Measurements from ENCODE around the gene NAA11.
"Not testable (repeated sequence)": the region's sequence is repeated elsewhere in the genome, so short reads cannot be mapped to it uniquely, and the experiment has no call there.

NAA11 gene

DNA sequence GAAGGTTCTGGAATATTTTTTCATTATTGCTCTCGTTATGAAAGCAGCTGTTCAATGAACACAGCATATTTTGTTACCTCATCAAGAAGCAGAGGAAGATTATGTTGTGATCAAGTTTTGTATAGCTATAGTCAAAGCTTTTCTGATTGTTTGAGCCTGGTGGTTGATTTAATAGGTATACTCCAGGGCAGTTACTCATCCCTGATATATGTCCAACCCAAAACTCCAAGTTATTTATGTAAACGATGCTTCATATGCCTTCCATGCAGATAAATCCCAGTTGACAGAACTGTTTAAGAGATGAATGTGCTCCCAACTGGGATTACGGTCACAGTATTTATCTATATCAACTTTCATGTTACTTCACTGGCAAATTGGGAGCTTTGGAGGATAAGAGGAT is 19.1 kb downstream of the NAA11 start:
- no peak for DNase-seq

DNA sequence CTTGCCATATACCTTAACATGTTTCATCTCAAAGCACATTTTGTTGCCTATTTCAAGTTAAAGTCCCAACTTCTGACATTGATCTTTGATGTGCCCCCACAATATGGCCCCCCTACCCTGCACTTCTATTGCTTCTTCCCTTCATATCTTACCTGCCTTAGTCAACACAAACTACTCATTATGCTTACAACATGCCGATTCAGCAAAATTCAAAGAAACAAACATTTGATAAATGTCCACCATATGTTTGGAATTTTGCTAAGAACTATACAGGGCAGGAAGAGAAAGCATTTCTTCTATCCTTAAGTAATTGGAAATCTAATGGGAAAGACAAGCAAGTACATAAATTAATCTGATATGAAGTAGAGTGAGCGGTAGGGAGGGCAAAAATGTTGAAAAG is 25.6 kb downstream of the NAA11 start:
- no peak for DNase-seq

DNA sequence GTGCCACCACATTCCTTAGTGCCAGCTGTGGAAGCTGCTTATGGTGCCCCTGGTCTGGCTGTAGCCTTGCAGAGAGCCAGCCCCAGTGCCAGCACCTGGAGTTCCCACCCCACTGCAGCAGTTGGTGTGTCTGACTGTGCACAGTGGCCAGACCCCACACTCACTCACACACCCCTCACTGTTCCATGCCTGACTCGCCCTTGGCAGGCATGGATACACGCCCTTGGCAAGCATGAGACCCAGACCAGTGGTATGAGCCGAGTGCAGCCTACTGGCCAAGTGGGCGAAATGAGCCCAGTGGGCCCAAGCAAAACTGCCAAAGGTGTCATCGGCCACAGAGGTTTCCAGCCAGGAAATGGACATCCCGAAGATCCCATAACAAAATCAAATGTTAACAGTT is 27.4 kb downstream of the NAA11 start:
- no peak for DNase-seq

DNA sequence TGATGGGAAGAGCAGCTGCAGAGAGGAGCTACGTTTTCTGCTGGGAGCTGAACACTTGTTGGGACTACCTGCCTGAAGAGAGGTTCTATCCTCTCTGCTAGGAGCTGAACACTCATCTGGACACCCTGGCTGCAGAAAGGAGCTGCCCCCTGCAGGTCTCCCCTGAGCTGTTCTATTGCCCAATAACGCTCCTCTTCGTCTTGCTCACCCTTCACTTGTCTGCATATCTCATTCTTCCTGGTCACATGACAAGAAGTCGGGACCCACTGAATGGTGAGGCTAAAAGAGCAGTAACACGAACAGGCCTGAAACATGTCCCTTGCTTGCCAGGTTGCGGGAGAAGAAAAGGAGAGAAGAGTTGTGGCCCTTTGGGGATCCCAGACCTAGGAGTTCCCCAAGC is 27.8 kb downstream of the NAA11 start:
- no peak for DNase-seq

DNA sequence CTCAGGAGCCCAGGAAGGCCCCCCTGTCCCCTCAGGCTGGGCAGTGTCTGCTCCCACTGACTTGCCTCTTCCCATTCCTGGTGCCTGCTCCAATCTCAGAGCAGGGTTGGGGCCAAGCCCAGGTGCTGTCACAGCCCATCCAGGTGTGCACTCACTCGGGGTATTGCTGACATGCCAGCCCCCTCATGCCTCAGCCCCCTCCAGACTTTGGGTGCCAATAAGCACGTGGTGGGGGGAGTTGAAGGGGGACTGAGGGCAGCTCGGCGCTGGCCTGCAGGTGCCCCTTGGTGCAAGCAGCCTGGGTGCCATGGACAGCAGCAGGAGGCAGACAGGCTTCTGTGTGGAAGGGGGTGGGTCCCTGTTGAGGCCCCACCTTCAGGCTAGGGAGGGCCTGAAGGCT is 28.4 kb downstream of the NAA11 start:
- no peak for DNase-seq

DNA sequence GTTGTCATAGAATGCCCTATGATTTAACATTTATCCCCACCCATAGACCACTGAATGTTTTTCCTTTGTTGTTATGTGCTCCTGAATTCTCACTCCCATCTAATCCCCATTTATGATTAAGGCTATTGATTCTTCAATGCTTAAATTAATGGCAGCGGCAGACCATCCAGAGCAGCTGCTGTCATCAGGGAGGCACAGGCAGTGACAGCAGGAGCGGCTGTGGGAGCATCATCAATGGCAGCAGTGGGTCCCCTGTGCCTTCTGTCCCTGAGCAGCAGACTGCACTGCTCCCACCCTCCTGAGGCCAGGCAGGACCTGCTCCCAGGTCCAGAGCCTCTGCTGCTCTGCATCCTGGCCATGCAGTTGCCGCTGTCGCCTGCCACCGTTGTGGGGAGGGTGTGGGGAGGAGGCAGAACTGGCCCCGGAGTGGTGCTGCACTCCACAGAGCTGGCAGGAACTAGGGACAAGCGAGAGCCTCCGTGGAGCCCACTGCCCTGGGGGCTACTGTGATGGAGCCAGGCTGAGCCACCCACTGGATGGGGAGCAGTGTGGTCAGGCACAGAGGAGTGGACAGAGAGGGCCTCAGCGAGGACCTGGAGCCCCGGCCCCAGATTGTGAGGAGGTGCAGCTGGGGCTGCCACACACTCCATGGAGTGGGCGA is 29.0 kb downstream of the NAA11 start:
- DNase-seq: no peak

DNA sequence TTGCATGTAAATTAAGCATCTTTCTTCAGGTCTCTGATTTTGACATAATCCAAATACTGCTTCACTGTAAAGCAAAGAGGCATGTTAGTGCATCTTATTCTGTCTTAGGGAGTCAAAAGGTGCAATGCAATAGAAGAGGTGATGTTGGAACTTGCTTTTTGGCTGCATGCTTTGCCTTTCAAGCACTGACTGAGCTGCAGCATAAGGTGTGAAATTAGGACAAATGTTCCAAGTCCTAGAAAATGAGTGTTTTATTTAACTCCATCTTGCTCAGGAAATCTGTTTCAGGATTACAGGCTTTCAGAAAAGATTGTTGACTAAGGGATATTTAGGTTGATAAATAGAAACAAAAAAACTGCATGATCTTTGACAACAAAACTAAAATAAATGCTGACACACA is 30.8 kb downstream of the NAA11 start:
- DNase-seq: no peak

DNA sequence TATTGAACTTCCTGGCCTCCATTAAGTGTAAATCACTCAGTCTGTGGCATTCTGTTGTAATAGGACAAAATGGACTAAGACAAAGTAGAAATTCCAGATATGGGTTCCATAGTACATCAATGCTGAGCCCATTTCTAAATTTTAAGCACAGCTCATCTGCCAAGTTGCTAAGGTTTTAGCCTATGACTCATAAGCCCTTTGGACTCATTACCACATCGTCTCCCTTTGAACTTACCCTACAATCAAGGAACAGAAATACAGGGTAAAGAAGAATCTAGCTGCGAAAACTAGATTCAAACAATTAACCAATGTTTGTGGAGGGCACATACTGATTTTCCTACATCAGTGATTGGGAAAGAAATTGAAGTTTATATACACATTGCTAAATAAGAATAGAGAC is 31.8 kb downstream of the NAA11 start:
- no peak for DNase-seq

DNA sequence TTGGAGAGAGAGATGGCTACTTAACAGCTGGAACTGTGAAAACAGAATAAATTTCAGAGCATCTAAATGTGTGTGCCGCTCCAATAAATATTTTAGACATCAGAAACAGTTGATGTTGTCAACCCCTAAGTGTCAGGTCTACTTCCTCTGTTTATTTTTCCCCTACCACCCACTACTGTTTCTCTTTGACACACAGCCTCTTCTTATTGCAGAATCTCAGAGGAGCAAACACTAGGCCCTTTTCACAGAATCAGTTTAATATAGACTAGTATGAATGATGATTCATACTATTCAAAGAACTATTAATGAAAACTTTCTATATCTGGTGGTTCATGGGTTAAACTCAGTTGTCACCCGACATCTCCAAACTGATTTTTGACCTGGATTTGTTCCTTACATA is 33.9 kb downstream of the NAA11 start:
- DNase-seq: no peak

DNA sequence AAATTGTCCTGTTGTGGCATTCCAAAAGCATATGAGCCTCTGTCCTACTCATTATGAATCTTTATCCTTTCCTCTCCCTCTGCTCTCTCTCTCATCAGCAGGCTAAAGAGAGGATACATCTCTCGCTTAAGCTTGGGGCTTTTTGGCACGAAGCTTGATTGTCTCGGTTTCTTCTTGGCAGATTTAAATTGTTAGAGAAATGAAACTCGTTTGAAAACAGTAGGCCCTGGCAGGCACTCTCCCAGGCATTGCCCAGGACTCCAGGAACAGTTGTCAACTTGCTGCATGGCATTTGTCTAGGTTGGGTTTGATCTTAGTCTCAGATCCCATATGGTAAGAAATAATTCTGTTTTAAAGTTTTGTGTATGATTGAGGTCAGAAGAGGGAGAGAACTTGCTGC is 35.5 kb downstream of the NAA11 start:
- no peak for DNase-seq

DNA sequence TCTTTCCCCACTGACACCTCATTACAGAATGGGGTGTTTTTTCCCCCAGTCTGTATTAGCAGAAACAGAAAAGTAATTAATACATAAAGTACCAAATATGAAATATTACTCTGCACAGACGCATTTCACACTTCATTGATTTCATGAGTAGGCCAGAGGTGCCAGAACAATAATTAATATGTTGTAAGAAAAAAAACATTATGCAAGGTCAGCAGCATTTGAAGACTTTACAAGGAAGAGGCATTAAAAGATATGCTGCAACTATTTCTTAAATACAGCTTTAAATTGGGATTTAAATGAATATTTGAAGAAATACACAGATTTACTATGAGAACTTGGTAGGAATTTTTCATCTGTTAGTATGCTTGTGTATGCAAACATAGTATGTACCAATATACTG is 37.7 kb downstream of the NAA11 start:
- DNase-seq: no peak

DNA sequence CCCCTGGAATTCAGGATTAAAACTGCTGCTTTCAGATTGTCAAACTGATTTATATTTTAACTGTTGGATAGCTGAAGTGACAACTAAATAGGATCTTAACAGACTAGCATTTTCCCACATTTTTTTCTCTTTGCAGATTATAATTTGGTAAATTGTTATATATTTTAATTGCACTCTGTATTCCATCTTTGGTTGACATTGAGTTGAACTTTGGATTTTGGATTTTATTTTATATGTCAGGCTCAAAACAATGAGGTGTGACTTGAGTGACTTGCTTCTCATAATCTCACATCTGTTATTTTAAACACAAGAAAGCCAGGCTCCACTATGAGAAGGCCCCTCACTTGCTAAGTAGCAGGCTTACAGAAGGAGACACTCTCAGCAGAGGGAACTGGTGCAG is 38.1 kb downstream of the NAA11 start:
- DNase-seq: no peak

DNA sequence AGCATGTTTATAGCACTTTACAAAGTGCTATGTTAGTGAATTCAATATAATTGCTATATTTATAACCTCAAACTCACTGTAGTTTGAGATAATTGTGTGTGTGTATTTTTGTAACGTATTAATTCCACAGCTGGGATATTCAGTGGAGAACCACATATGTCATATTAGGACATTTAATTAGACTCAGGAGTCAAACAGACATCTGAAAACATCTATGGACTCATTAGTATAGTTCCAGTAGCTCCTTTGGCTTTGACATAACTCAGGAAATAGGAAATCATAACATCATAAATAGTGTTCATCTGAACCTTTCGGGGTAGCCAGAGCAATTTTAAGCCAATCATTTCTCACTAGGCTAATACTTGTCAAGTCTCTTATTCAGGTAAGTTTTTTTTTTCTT is 38.8 kb downstream of the NAA11 start:
- no peak for DNase-seq

DNA sequence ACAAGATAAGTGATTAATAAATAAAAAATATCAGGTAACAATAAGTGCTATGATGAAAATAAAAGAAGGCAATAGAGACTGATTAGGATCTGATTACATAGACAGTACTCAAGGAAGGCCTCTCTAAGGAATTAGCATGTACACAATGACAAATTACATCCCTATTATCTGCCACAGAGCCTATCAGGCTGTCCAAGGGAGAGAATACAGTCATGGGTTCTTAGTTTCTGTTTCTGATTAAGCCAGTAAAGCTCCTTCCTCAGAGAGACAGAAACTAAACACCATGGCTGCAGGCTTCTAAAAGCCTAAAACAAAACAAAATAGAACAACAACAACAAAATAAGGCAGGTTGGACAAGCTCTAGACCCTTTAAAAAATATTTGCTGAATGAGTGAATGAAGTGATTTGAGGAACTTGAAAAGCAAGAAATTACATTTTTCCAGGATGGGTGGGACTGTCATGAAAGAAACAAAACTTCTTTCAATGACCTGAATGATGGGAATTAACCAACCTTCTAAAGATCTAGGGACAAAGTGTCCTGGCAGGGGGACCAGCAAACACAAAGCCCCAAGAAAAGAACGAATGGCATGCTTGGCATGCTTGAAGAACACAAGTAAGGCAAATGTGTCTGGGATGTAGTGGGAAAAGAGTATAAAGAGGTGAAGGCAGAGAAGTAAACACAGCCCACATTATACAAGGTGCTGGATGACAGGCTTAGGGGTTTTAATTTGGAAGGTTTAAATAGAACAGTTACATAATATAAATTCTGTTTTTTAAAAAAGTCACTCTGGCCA is 44.1 kb downstream of the NAA11 start:
- no peak for DNase-seq

DNA sequence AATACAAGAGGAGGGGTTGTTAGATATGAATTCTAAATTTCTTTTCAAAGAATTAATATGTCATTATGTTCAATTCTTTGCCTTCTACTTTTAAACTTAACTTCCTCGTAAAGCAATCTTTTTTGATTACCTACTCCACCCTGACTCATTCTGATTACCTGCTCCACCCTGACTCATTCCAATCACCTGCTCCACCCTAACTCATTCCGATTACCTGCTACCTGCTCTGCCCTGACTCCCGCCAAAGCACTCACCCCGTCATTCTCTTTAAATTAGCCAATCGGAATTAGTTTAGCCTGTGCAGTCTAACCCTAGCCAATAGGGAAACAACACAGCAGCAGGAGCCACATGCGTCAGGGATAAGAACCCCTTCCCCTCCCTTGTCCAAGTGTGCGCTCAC is 48.4 kb downstream of the NAA11 start:
- DNase-seq: not testable (repeated sequence)

DNA sequence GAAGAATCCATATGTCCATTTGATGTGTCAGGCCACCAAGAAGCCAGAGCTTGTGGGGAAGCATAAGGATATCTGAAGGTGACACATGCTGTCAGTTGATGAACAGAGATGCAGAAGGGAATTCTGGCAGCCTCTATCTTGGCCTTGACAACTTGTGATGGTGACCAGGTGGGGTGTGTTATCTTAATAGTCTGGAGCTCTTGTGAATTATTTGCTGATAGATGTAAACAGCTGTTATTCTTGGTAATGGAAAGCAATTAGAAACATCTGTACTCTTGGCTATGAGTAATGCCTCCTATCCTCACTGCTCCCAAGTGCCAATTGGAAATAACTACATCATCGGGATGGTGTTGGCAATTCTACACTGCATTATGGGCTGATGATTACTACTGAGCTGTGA is 51.9 kb downstream of the NAA11 start:
- DNase-seq: no peak

DNA sequence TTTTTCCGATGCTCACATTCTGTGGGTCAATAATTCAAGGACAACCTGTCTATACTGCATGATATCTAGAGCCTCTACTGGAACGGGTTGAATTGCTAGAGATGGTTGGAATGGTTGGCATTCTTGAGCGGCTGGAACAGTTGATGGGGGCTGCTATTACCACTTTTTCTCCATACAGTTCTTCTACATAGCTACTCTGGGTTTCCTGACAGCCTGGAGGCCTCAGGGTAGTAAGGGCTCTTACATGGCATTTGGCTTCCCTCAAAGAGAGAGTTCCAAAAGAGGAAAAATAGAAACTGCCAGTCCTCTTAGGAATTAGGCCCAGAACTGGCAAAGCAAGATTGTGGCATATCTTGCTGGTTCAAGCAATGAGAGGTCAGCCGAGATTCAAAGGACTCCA is 53.1 kb downstream of the NAA11 start:
- no peak for DNase-seq

DNA sequence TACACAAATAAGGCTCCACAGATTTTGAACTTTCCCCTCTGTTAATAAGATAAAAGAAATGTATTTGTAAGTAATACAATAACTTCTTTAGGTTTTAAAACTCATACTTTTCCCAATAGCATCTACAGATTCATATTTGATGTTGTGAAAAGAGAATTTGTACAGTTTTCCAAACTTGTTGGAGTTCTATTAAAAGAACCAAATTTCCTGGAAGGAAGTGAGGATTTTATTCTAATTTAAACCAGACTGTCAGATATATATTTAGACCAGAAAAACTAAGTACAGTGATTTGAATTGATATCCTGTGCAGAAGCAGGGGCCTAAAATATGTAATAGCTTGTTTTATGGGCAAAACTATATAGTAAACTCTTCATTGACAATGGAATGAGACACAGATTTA is 53.7 kb downstream of the NAA11 start:
- DNase-seq: no peak

DNA sequence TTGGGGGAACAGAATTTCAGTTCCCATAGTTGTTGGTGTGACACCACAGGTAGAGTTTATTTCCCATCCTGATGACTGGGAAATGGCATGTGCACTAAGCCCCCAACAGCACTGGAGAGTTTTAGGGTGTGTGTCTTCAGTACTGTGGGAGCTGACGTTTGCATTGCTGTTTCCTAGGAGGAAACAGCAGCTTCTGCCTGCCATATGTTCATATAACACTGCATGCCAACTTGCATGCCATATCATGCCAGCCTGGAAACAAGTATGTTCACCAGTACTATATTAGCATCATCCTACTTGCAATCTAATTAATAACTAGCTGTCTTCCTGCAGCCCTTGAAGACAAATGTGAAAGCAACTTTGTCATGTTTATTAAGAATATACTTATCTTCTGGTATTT is 58.2 kb downstream of the NAA11 start:
- no peak for DNase-seq
